D721Med (cell line): ENCODE data around the gene KRT74.
"Not testable (repeated sequence)": the region's sequence is repeated elsewhere in the genome, so short reads cannot be mapped to it uniquely, and the experiment has no call there.

Source experiments
- DNase-seq: peaks from one replicate; pipeline ENCODE4 v3.0.0; 2011; ENCODE audit warnings: low spot score; ENCODE audit not compliant: insufficient read length
- FAIRE-seq: peaks from 2 replicates; lab custom pipeline; 2011; peaks lifted over from hg19 to GRCh38; lab: Jason Lieb, UNC
- CTCF ChIP-seq: IDR thresholded peaks from 2 replicates; pipeline ENCODE4 v1.5.1; 2012; ENCODE audit warnings: mild to moderate bottlenecking, control low read depth; ENCODE audit not compliant: insufficient read depth; ENCODE audit errors: missing control alignments

Gene KRT74

GRCh38 chr12:52602552-52602951 is 28.9 kb upstream of the KRT74 start:
- FAIRE-seq = no peak

GRCh38 chr12:52601671-52602070 is 28.0 kb upstream of the KRT74 start:
- no peak for TF ChIP-seq CTCF
- FAIRE-seq (no peak), DNase-seq (no peak)

More at GRCh38 chr12:52602552-52602951, 28.9 kb upstream of the KRT74 start:
- no peak for DNase-seq
- TF ChIP-seq CTCF = no peak

- DNase-seq (no peak), FAIRE-seq (no peak)
- no peak for TF ChIP-seq CTCF
Measured at GRCh38 chr12:52600941-52601481, 27.4 kb upstream of the KRT74 start, which contains the start of gene KRT72. KRT72 (minus strand) TSS chr12:52601463; CDS start chr12:52601452, 11 bp downstream.

- TF ChIP-seq CTCF = no peak
- FAIRE-seq = no peak
- DNase-seq = no peak
Measured at GRCh38 chr12:52600475-52600874, 26.8 kb upstream of the KRT74 start.

- TF ChIP-seq CTCF = no peak
- FAIRE-seq (no peak), DNase-seq (no peak)
Measured at GRCh38 chr12:52600071-52600470, 26.4 kb upstream of the KRT74 start.

- DNase-seq = no peak
- TF ChIP-seq CTCF = no peak
- no peak for FAIRE-seq
Measured at GRCh38 chr12:52598966-52599365, 25.3 kb upstream of the KRT74 start.

- DNase-seq, FAIRE-seq: not testable (repeated sequence)
Measured at GRCh38 chr12:52594237-52594636, 20.6 kb upstream of the KRT74 start.

- no peak for DNase-seq
- no peak for FAIRE-seq
- no peak for TF ChIP-seq CTCF
Measured at GRCh38 chr12:52591521-52591920, 17.9 kb upstream of the KRT74 start.
